Transverse colon (tissue), 4 donors: ENCODE measurements around the gene DAAM1. TPM values are rescaled to one million over a fixed set of nuclear protein-coding genes. Genes with fewer than 3 reads are reported as not detected.

Experiments
- DNase-seq: peaks from one replicate; pipeline ENCODE4 v3.0.0-alpha.2; 2019
- H3K27ac ChIP-seq, 4 donors: fragments of 200-600 bp; sonication (generic); 2 replicates each; pipeline ENCODE4 v1.5.1; 2016 to 2018; ENCODE audit warnings: inconsistent platforms in 4 of 4
- H3K27me3 ChIP-seq: fragments of 200-600 bp; sonication (generic); 2 replicates; pipeline ENCODE4 v1.5.1; 2017; ENCODE audit warnings: inconsistent platforms
- H3K36me3 ChIP-seq, 4 donors: fragments of 200-600 bp; sonication (generic); 2 replicates each; pipeline ENCODE4 v1.5.1; 2017 to 2019; ENCODE audit warnings: inconsistent platforms in 4 of 4
- H3K4me1 ChIP-seq, 4 donors: fragments of 200-600 bp; sonication (generic); 2 replicates each; pipeline ENCODE4 v1.5.1; 2017 to 2020; ENCODE audit warnings: inconsistent platforms in 4 of 4
- H3K4me3 ChIP-seq, 4 donors: fragments of 200-600 bp; sonication (generic); 1 replicate in 1 of 4; 2 replicates in 3 of 4; pipeline versions ENCODE4 v1.5.1 to v1.6.1; 2017 to 2019; ENCODE audit warnings: inconsistent platforms in 4 of 4
- H3K9me3 ChIP-seq, 2 donors: fragments of 200-600 bp; sonication (generic); 2 replicates each; pipeline ENCODE4 v1.5.1; 2017 to 2019; ENCODE audit warnings: inconsistent platforms in 2 of 2
- CTCF ChIP-seq, 5 experiments: fragments of 200-600 bp in 3 of 5; fragments of 450-650 bp in 2 of 5; sonication (generic) in 3 of 5; IDR thresholded peaks; 1 replicate in 2 of 5; 2 replicates in 3 of 5; pipeline ENCODE4 v1.5.1; 2016 to 2017; ENCODE audit warnings: antibody characterized with exemption in 5 of 5, inconsistent platforms in 3 of 5, mild to moderate bottlenecking in 2 of 5, moderate library complexity in 1 of 5
- EP300 ChIP-seq: sonication (generic); formaldehyde crosslinking; IDR thresholded peaks from one replicate; pipeline ENCODE4 v1.6.1; 2017; ENCODE audit warnings: antibody characterized with exemption, low read depth
- POLR2A ChIP-seq: fragments of 450-650 bp; IDR thresholded peaks from one replicate; pipeline ENCODE4 v1.6.1; 2016; ENCODE audit warnings: antibody characterized with exemption, mild to moderate bottlenecking, moderate library complexity
- POLR2AphosphoS5 ChIP-seq, 3 donors: sonication (generic); formaldehyde crosslinking; IDR thresholded peaks; one replicate each; pipeline ENCODE4 v1.6.1; 2016; ENCODE audit warnings: antibody characterized with exemption in 3 of 3
- WGBS, 2 donors: methylation state at CpG; one replicate each; pipeline ENCODE4 v1.1.5; 2018; ENCODE audit warnings: low coverage in 1 of 2; 5-methylcytosine and 5-hydroxymethylcytosine counted together
- in situ Hi-C, 4 donors: fragments of 200-750 bp; cut with MboI; loops; one replicate each; pipeline versions ENCODE4 v1.15.0 to v1.15.1; 2017; ENCODE audit warnings: low sequenced_read_pairs in 3 of 4, low pct_ligation_motif_present in 1 of 4, low pct_unique_long_range_greater_than_20kb in 1 of 4
- intact Hi-C: fragments of 100-400 bp; cut with DNase I; formaldehyde crosslinking; loops from one replicate; pipeline ENCODE4 v1.15.1; 2023; ENCODE audit warnings: low total_unique reads
- total RNA-seq, 4 donors: library from RNA; depleted of rRNA; stranded (reverse); fragments of >200 nt; gene quantifications; one replicate each; pipeline ENCODE4 v1.1.0, GENCODE V29; 2016

DAAM1 gene
- total RNA-seq, 4 donors from 2014 or later: 23.9 to 44.5 (median 42.8) TPM

DNA sequence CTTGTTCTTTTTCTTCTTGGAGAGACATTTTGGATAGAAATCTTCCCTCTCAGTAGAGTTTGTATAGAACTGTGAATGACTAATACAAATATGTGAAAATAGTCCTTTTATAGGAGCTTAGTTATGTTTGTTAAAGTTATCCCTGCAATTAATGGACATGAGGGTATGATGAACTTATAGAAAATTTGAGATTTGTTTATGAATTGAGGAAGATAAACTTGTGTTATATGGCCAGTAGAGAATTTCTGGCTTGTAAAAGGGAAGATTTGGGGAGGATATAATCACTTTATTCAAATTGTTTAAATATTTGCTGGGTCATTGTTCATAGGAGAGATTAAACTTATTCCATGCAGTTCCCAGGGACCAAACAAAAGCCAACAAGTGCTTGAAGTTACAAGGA lies 119.6 kb downstream of the DAAM1 start:
- no peaks in the 10 kb centered on the region for H3K9me3 ChIP-seq
- H3K27me3 ChIP-seq: no peaks in the 10 kb centered on the region
- H3K4me1 ChIP-seq: peaks cover 0 to 32% (median 5%) of the 10 kb centered on the region in 4 donors
- H3K4me3 ChIP-seq: no peak overlapping the region
- no peak for DNase-seq
- no peaks in the 10 kb centered on the region for H3K36me3 ChIP-seq
- H3K27ac ChIP-seq: no peak overlapping the region
- TF ChIP-seq POLR2A (no peak), CTCF (IDR thresholded peaks at IDR 0.05) (no peak), POLR2AphosphoS5 (IDR thresholded peaks at IDR 0.05) (no peak), EP300 (no peak)
- intact Hi-C loops: no loop called here
- in situ Hi-C loops: no loop called here

- peak overlapping the region in 3 of 4 donors; percentile 22 to 55 (median 22) for H3K27ac ChIP-seq
- no peaks in the 10 kb centered on the region for H3K36me3 ChIP-seq
- no peaks in the 10 kb centered on the region for H3K27me3 ChIP-seq
- H3K4me3 ChIP-seq: no peak overlapping the region
- intact Hi-C loops (no loop called here), in situ Hi-C loops (no loop called here)
- 79% methylated on average over 1 of the region's 1 CpG; no CpG with 5 or more reads in 1 of the 2 donors for WGBS, 2 donors
- H3K9me3 ChIP-seq: no peaks in the 10 kb centered on the region
- peaks cover 0 to 38% (median 5%) of the 10 kb centered on the region in 4 donors for H3K4me1 ChIP-seq
- no peak for TF ChIP-seq POLR2A
- TF ChIP-seq EP300: no peak
- DNase-seq: no peak
These were observed 120.2 kb downstream of the DAAM1 start for GRCh38 chr14:59308673-59309072.

DNA sequence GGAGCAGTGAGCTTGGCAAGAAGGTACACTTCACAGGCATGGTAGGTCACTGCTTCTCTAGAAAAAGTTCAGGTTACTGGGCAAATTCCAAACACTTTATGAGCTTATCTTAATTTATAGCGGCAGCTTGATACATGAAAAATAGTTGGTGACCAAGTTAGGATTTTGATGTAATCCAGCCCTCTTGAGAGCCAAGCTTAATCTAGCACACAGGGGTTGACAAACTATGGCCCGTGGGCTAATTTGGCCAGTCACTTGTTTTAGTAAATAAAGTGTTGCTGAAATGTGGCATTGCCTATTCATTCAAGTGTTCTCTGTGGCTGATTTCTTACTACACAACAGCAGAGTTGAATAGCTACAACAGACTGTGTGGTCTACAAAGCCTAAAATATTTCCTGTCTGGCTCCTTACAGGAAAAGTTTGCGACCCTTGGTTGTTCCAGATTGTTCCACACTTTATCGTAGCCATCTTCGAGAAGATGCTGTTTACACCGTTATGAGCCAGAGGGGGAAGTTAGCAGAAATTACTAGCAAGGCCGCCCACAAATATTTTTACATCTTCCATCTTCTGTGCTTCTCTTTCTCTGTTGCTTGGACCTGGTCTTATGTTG lies 120.9 kb downstream of the DAAM1 start:
- TF ChIP-seq POLR2AphosphoS5 (IDR thresholded peaks at IDR 0.05) (peak in 1 of 3 donors; percentile 6), EP300 (no peak), CTCF (IDR thresholded peaks at IDR 0.05) (no peak)
- Histone ChIP-seq H3K36me3 (no peaks in the 10 kb centered on the region), H3K9me3 (no peaks in the 10 kb centered on the region), H3K27ac (peak overlapping the region; percentile 10 to 55 (median 22)), H3K4me3 (no peak overlapping the region), H3K27me3 (no peaks in the 10 kb centered on the region), H3K4me1 (peaks cover 0 to 45% (median 5%) of the 10 kb centered on the region in 4 donors)
- WGBS, 2 donors: 66 to 76% methylated on average over 2 to 7 of the region's 7 CpGs
- in situ Hi-C loops: no loop called here
- intact Hi-C loops: no loop called here
- no peak for DNase-seq

- H3K4me3 ChIP-seq: no peak overlapping the region
- H3K27me3 ChIP-seq: no peaks in the 10 kb centered on the region
- no peaks in the 10 kb centered on the region for H3K9me3 ChIP-seq
- intact Hi-C loops (no loop called here), in situ Hi-C loops (no loop called here)
- no peaks in the 10 kb centered on the region for H3K36me3 ChIP-seq
- no peak for DNase-seq
- H3K27ac ChIP-seq: peak overlapping the region in 2 of 4 donors; percentile 3 to 55
- TF ChIP-seq POLR2AphosphoS5 (IDR thresholded peaks at IDR 0.05) (no peak), EP300 (no peak), POLR2A (no peak), CTCF (IDR thresholded peaks at IDR 0.05) (no peak)
- peaks cover 0 to 49% (median under 1%) of the 10 kb centered on the region in 4 donors for H3K4me1 ChIP-seq
- WGBS, 2 donors: 66 to 77% methylated on average over 3 of the region's 3 CpGs
These were observed 122.2 kb downstream of the DAAM1 start for GRCh38 chr14:59310633-59311032.

GRCh38 chr14:59311723-59312122 lies 123.3 kb downstream of the DAAM1 start:
- TF ChIP-seq POLR2AphosphoS5 (IDR thresholded peaks at IDR 0.05): no peak
- no peak for TF ChIP-seq EP300
- TF ChIP-seq CTCF (IDR thresholded peaks at IDR 0.05): no peak
- TF ChIP-seq POLR2A: no peak
- no peak for DNase-seq
- intact Hi-C loops (no loop called here), in situ Hi-C loops (no loop called here)
- WGBS, 2 donors: 89 to 91% methylated on average over 3 of the region's 3 CpGs
- H3K36me3 ChIP-seq: no peaks in the 10 kb centered on the region
- peak overlapping the region in 1 of 4 donors; percentile 21 for H3K27ac ChIP-seq
- H3K4me3 ChIP-seq: no peak overlapping the region
- H3K4me1 ChIP-seq: peaks cover 0 to 39% (median 0%) of the 10 kb centered on the region in 4 donors
- no peaks in the 10 kb centered on the region for H3K27me3 ChIP-seq
- H3K9me3 ChIP-seq: no peaks in the 10 kb centered on the region
